ENCODE measurements around the gene GALR3.

DNA sequence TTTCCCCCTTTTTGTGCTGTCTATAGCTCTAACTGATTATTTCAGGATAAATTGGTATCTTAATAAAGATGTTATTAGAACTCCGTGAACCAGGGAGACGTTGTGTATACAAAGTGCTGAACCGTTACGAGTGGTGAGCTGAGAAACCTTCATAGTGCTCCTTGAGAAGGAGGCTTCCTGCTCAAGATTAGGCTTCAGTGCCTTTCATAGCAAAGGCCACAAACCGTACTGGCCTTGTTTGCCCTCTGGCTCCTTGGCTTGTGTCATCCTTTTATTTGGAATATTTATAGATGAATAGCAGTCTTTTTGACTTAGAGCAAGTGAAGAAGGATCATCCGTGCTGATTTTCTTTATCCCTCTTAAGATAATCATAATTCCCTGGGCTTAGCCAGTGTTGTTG is 42.3 kb downstream of the GALR3 start:
- no peak for TF ChIP-seq POLR2AphosphoS5 (IDR thresholded peaks at IDR 0.05; ENCODE audit: low read depth, low read length)
- no peak for TF ChIP-seq POLR2A (IDR thresholded peaks at IDR 0.05; ENCODE audit: low read depth, low read length)
- no peak for TF ChIP-seq TAF1 (IDR thresholded peaks at IDR 0.05; ENCODE audit: borderline replicate concordance, low read depth, low read length)
